Left forelimb (tissue), 1 donor: Measurements from ENCODE around the gene NYAP1.
"Not testable (repeated sequence)": the region's sequence is repeated elsewhere in the genome, so short reads cannot be mapped to it uniquely, and the experiment has no call there.

ENCODE experiments used
- DNase-seq: peaks from one replicate; pipeline ENCODE4 v3.0.0-alpha.2; 2018; ENCODE audit warnings: low spot score

Gene NYAP1

GRCh38 chr7:100483090-100483721, 521 bp upstream of the NYAP1 start:
- DNase-seq = peak; percentile 87

DNA sequence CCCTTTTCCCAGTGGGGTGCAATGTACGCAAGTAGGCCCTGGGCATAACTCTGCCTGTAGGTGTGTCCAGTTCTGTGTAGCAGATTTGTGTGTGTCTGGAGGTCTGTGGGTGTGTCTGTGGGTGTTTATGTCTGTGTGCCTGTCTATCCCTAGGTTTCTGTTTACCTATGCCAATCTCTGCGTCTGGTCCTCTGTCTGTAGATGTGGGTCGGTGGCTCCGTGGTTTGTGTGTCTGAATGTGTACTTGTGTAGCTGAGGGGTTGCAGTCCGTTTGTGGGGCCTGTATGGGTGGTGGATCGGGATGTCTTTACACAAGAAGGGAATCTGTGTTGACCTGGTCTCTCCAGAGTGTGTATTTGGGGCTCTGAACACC, 932 bp downstream of the NYAP1 start:
- no peak for DNase-seq

- DNase-seq = no peak
Observed at GRCh38 chr7:100485471-100485876, 1.7 kb downstream of the NYAP1 start.

- no peak for DNase-seq
Observed at GRCh38 chr7:100486111-100486636, 2.4 kb downstream of the NYAP1 start.

DNA sequence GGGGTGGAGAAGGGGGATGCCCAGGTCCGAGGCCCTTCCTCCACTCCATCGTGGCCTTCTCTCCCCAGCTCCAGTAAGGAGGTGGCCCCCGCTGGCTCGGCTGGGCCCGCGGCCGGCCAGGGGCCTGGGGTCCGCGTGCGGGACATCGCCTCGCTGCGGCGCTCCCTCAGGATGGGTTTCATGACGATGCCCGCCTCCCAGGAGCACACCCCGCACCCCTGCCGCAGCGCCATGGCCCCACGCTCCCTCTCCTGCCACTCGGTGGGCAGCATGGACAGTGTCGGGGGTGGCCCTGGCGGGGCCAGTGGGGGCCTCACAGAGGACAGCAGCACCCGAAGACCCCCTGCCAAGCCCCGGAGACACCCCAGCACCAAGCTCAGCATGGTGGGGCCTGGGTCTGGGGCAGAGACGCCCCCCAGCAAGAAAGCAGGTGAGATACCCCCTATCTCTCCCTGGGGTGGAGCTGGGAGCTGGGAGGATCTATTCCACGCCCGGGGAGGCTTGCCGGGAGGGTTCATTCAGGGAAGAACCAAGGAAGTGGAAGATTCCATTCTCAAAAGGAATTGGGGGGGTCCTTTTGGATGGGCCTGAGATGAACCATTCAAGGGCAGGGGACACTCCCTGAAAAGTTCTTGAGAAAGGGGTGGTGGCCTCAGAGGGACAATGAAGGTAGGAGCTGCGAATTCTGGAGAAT, 3.2 kb downstream of the NYAP1 start:
- no peak for DNase-seq

DNA sequence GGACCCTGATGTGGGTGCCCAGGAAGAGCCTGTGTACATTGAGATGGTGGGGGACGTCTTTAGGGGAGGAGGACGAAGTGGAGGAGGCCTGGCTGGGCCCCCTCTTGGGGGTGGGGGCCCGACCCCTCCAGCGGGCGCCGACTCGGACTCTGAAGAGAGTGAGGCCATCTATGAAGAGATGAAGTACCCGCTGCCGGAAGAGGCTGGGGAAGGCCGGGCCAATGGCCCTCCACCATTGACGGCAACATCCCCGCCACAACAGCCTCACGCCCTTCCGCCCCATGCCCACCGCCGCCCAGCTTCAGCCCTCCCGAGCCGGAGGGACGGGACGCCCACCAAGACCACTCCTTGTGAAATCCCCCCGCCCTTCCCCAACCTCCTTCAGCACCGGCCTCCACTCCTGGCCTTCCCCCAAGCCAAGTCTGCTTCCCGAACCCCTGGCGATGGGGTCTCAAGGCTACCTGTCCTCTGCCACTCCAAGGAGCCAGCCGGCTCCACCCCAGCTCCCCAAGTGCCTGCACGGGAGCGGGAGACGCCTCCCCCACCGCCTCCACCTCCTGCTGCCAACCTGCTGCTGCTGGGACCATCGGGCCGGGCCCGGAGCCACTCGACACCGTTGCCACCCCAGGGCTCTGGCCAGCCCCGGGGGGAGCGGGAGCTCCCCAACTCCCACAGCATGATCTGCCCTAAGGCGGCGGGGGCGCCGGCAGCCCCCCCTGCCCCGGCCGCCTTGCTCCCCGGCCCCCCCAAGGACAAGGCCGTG, 4.8 kb downstream of the NYAP1 start:
- DNase-seq = no peak

DNA sequence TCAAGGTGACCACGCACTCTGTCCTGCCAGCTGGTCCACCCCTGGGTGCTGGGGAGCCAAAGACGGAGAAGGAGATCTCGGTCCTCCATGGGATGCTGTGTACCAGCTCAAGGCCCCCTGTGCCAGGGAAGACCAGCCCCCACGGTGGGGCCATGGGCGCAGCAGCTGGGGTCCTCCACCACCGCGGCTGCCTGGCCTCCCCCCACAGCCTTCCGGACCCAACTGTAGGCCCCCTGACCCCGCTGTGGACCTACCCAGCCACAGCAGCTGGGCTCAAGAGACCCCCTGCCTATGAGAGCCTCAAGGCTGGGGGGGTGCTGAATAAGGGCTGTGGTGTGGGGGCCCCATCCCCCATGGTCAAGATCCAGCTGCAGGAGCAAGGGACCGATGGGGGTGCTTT, 5.4 kb downstream of the NYAP1 start:
- no peak for DNase-seq

DNA sequence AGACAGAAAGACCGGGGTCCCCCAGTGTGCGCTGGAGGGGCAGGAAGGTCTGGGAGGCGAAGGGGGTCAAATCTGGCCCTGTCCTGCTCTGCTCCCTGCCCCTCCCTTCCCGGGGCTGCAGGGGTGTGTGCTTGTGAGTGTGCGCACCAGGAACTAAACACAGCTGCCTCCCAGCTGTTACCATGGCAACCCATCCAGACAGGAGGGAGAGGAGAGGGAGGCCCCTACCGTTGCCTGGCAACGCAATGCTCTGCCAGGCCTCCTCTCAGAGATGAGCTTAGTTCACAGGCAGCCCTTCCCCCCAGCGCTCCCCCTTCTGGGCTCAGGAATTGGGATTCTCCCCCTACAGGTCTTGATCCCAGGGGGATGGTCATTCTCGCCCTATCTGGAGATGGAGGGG, 6.1 kb downstream of the NYAP1 start:
- peak; percentile 89 for DNase-seq

- no peak for DNase-seq
Observed at GRCh38 chr7:100490483-100491191, 6.9 kb downstream of the NYAP1 start.

DNA sequence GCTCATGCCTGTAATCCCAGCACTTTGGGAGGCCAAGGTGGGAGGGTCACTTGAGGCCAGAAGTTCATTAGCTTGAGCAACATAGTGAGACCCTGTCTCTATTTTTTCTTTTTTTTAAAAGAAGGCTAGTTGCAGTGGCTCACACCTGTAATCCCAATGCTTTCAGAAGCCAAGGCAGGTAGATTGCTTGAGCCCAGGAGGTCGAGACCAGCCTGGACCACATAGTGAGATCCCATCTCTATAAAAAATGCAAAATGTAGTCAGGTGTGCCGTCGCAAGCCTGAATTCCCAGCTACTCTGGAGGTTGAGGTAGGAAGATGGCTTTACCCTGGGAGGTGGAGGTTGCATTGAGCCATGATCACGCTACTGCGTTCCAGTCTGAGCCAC, 7.5 kb downstream of the NYAP1 start:
- no peak for DNase-seq

- DNase-seq = no peak
Observed at GRCh38 chr7:100492738-100493475, 9.2 kb downstream of the NYAP1 start.

- no peak for DNase-seq
Observed at GRCh38 chr7:100493476-100494264, 9.9 kb downstream of the NYAP1 start.

DNA sequence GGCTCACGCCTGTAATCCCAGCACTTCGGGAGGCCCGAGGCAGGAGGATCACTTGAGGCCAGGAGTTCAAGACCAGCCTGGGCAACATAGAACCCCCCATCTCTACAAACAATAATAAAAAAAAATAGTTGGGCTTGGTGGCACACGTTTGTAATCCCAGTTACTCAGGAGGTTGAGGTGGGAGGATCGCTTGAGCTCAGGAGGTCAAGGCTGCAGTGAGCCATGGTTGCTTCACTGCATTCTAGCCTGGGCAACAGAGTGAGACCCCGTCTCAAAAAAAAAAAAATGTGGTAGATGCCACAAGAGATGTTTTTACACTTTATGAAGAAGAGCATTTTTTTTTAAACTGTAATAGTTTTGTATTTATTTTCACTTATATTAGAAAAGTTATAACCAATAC, 12.8 kb downstream of the NYAP1 start:
- no peak for DNase-seq

DNA sequence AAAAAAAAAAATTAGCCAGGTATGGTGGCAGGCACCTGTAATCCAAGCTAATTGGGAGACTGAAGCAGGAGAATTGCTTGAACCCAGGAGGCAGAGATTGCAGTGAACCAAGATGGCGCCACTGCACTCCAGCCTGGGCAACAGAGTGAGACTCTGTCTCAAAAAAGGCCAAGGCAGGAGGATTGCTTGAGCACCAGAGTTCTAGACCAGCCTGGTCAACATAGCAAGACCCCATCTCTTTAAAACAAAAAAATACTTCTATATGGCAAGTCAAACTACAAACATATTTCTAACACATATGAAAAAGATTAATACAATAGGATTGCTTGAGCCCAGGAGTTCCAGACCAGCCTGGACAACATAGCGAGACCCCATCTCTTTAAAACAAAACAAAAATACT, 17.0 kb downstream of the NYAP1 start:
- not testable (repeated sequence) for DNase-seq

- DNase-seq = not testable (repeated sequence)
Observed at GRCh38 chr7:100504031-100504430, 20.3 kb downstream of the NYAP1 start.

DNA sequence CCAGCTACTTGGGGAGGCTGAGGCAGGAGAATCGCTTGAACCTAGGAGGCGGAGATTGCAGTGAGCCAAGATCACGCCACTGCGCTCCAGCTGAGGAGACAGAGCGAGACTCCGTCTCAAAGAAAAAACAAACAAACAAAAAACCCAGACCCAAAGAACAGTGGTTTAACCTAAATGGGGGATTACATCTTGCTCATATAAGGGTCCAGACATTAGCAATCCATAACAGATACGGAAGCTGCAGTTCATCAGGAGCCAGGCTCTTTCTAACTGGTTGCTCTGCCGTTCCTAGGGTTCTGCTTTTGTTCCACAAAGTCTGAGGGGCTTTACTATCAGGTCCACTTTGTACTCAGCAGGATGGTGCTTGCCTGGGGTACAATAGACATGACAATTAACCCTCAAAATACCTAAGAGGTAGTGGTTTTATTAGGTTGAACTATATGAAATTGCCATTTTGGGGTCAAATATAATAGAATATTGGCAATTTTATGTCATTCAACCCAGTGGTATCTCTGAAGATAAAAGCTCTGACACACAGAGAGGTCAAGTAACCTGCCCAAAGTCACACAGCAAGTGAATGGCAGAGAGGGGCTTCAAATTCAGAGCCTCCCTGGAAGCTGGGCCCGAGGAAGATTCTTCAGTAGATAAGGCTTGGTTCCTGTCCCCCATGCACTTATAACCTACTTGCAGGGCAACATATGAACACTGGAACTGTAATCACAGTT, 21.3 kb downstream of the NYAP1 start:
- DNase-seq = no peak

DNA sequence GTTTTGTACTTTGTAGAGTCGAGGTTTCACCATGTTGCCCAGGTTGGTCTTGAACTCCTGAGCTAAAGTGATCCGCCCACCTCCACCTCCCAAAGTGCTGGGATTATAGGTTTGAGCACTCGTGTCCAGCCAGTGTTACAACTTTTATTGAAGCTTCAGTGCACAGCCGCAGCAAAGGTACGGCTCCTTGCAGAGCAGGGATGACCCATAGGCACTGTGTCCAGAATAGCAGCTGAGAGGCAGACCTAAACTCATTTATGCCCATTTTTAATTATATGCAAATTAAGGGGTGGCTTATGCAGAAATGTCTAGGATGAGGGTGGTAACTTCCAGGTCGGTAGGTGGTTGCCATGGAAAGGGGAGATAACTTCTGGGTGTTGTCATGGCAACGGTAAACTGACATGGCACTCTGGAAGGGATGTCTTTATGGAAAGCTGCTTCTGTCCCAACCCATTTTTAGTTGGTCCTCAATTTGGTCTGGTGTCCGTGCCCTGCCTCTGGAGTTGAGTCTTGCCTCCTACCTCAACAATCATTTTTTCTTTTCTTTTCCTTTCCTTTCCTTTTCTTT, 22.7 kb downstream of the NYAP1 start:
- no peak for DNase-seq

- peak; percentile 69 for DNase-seq
Observed at GRCh38 chr7:100509231-100509630, 25.5 kb downstream of the NYAP1 start.

- no peak for DNase-seq
Observed at GRCh38 chr7:100510437-100511239, 26.9 kb downstream of the NYAP1 start.
